Nephron progenitor cell (in vitro differentiated cells): ENCODE data around the gene SHH.

ENCODE experiments used
- DNase-seq: peaks from one replicate; pipeline ENCODE4 v3.0.0; 2021
- H3K27ac Mint-ChIP-seq: 2 replicates; pipeline ENCODE4 v1.8.0; 2021; ENCODE audit warnings: mild to moderate bottlenecking, moderate library complexity, mixed read lengths
- H3K27me3 Mint-ChIP-seq: 2 replicates; pipeline ENCODE4 v1.8.0; 2021; ENCODE audit warnings: mild to moderate bottlenecking, low read depth, mixed read lengths; ENCODE audit not compliant: poor library complexity
- H3K36me3 Mint-ChIP-seq: 2 replicates; pipeline ENCODE4 v1.8.0; 2021; ENCODE audit warnings: low read depth, mixed read lengths
- H3K4me1 Mint-ChIP-seq: 2 replicates; pipeline ENCODE4 v1.8.0; 2021; ENCODE audit warnings: mixed read lengths
- H3K4me3 Mint-ChIP-seq: 2 replicates; pipeline ENCODE4 v1.8.0; 2021; ENCODE audit warnings: mild to moderate bottlenecking, moderate library complexity, mixed read lengths
- H3K9me3 Mint-ChIP-seq: 2 replicates; pipeline ENCODE4 v1.8.0; 2021; ENCODE audit warnings: mild to moderate bottlenecking, moderate library complexity, mixed read lengths
- TF ChIP-seq, protein P1 (sequence below): fragments of 200-600 bp; sonication (generic); IDR thresholded peaks from 2 replicates; pipeline ENCODE4 v1.5.0; 2021; ENCODE audit warnings: antibody characterized with exemption

The SHH gene

GRCh38 chr7:155845226-155845625 lies 33.0 kb upstream of the SHH start:
- Mint-ChIP-seq H3K27me3 (peaks cover 5% of the 10 kb centered on the region), H3K9me3 (no peaks in the 10 kb centered on the region), H3K36me3 (no peaks in the 10 kb centered on the region), H3K4me1 (peaks cover 38% of the 10 kb centered on the region), H3K27ac (no peak overlapping the region), H3K4me3 (no peak overlapping the region)
- DNase-seq: no peak
- TF ChIP-seq, protein P1, sequence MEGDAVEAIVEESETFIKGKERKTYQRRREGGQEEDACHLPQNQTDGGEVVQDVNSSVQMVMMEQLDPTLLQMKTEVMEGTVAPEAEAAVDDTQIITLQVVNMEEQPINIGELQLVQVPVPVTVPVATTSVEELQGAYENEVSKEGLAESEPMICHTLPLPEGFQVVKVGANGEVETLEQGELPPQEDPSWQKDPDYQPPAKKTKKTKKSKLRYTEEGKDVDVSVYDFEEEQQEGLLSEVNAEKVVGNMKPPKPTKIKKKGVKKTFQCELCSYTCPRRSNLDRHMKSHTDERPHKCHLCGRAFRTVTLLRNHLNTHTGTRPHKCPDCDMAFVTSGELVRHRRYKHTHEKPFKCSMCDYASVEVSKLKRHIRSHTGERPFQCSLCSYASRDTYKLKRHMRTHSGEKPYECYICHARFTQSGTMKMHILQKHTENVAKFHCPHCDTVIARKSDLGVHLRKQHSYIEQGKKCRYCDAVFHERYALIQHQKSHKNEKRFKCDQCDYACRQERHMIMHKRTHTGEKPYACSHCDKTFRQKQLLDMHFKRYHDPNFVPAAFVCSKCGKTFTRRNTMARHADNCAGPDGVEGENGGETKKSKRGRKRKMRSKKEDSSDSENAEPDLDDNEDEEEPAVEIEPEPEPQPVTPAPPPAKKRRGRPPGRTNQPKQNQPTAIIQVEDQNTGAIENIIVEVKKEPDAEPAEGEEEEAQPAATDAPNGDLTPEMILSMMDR: no peak

GRCh38 chr7:155844526-155844925 lies 32.3 kb upstream of the SHH start:
- H3K4me3 Mint-ChIP-seq: no peak overlapping the region
- H3K9me3 Mint-ChIP-seq: no peaks in the 10 kb centered on the region
- H3K4me1 Mint-ChIP-seq: peaks cover 37% of the 10 kb centered on the region
- no peaks in the 10 kb centered on the region for H3K36me3 Mint-ChIP-seq
- H3K27me3 Mint-ChIP-seq: peaks cover 8% of the 10 kb centered on the region
- H3K27ac Mint-ChIP-seq: no peak overlapping the region
- DNase-seq: no peak
- TF ChIP-seq, protein P1: no peak

DNA sequence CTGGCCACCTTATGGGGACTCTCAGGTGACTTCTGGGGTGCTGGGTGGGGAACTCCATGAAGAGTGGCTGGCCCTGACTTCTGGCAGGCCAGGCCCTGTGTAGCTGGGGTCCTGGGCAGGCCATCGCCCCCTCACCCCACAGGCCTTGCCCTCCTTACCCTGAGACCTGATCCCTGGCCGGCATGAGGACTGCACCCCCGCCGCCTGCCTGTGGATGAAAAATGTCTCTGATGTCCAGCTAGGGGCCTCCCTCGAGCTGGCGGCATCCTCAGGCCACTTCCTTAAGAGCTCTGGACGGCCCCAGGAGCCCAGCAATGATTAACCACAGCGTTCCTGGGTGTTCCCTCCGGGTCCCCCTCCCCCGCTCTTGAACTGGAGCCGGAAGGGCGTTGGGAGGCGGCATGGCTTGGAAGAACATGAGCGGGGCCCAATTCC lies 31.8 kb upstream of the SHH start:
- H3K9me3 Mint-ChIP-seq: no peaks in the 10 kb centered on the region
- peak; percentile 31 for DNase-seq
- H3K27me3 Mint-ChIP-seq: peaks cover 8% of the 10 kb centered on the region

DNA sequence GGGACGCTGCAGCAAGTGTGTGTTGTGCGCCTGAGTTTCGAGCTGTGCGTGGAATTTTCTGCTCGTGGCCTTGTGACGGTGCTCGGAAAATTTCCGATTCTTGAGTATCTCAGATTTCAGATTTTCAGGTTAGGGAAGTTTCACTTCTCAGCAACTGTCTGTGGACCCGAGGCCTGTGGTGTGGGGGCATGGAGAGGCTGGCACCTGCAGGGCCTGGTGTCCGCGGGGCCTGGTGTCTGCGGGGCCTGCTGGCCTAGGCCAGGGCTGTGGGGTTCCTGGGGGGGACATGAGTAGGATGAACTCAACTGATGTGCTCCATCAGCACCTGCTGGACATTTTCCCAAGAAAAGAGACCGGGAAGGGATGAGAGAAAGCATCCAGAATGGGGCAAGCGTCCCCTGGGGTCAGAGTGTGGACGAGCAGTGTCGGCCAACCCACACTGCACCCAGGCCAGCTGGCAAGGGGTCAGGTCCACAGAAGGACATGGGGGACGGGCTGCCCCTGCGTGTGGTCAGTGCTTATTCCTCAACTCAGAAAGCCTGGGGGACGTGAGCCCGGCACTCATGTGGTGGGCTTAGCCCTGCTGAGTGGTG lies 31.3 kb upstream of the SHH start:
- Mint-ChIP-seq H3K36me3 (no peaks in the 10 kb centered on the region), H3K4me1 (peaks cover 28% of the 10 kb centered on the region), H3K27me3 (peaks cover 8% of the 10 kb centered on the region), H3K27ac (no peak overlapping the region), H3K4me3 (no peak overlapping the region), H3K9me3 (no peaks in the 10 kb centered on the region)
- no peak for DNase-seq
- TF ChIP-seq, protein P1: no peak

More for the DNA sequence above, 31.8 kb upstream of the SHH start:
- no peaks in the 10 kb centered on the region for H3K36me3 Mint-ChIP-seq
- no peak overlapping the region for H3K4me3 Mint-ChIP-seq
- peaks cover 32% of the 10 kb centered on the region for H3K4me1 Mint-ChIP-seq
- H3K27ac Mint-ChIP-seq: no peak overlapping the region
- TF ChIP-seq, protein P1: no peak

DNA sequence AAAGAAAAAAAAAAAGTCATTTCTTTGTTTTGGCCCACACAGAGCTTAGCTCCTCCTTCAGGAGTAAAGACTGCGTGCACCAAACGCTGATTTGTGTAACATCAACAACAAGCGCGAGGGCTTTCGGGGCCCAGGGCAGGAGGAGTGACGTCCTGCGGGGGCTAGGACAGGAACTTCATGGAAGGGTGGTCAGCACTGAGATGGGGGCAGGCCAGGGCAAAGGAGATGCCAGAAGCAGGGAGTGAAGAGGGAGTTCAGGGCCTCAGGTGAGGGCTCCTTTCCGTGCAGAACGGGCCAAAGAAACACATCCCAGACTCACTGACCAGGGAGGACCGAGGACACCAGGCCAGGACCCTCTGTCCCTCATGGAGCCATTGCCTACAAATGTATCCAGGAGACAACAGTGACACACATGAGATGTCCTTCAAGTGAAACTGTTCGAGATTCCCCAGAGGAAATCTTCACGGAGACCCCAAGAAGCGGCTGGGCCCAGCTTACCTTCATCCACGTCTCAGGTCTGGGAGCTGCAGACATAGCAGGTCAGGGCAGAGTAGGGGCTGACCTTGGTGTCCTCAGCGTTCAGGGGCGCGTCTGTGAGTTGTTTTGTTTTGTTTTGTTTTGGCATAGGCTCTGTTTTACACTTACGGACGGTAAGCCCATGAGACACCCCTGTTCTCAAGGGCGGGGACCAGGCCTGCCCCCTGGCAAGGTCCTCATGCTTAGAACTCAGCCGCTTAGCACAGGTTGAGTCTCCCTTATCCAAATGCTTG lies 30.4 kb upstream of the SHH start:
- no peaks in the 10 kb centered on the region for H3K36me3 Mint-ChIP-seq
- TF ChIP-seq, protein P1: no peak
- H3K27me3 Mint-ChIP-seq: peaks cover 13% of the 10 kb centered on the region
- no peaks in the 10 kb centered on the region for H3K9me3 Mint-ChIP-seq
- H3K27ac Mint-ChIP-seq: peak overlapping the region; percentile 40
- DNase-seq: peak; percentile 24
- peak overlapping the region; percentile 60 for H3K4me3 Mint-ChIP-seq
- peaks cover 28% of the 10 kb centered on the region for H3K4me1 Mint-ChIP-seq

DNA sequence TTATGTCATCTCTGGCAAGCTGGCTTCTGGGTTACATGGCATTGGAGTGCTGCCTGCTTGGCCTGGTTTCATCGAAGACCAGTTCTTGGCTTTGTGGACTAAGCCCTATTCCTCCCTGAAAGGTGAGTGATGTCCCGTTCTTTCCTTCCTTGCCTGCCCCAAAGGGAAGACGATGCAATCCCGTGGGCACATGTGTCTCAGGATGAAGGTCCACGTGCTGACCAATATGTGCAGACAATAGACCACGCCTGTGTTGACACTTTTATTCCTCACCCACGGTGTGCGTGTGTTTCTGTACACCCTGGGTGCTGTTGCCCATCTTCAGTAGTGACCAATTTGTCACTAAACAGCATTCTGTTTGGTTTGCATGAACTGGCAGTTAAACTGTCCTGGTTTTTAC lies 28.6 kb upstream of the SHH start:
- no peak for DNase-seq
- no peaks in the 10 kb centered on the region for H3K9me3 Mint-ChIP-seq
- H3K36me3 Mint-ChIP-seq: no peaks in the 10 kb centered on the region
- no peak overlapping the region for H3K4me3 Mint-ChIP-seq
- TF ChIP-seq, protein P1: no peak
- H3K4me1 Mint-ChIP-seq: peaks cover 28% of the 10 kb centered on the region
- no peak overlapping the region for H3K27ac Mint-ChIP-seq
- H3K27me3 Mint-ChIP-seq: peaks cover 13% of the 10 kb centered on the region
